ENCODE measurements around the gene ATOH7. TPM values are rescaled to one million over a fixed set of nuclear protein-coding genes. Genes with fewer than 3 reads are reported as not detected.
"Not testable (repeated sequence)": the region's sequence is repeated elsewhere in the genome, so short reads cannot be mapped to it uniquely, and the experiment has no call there.

The ATOH7 gene
- total and polyA plus RNA-seq, 4 experiments from 2014 or later = not detected

- Histone ChIP-seq H3K4me3 (ENCODE audit: low read length in 2 of 2) (no peak overlapping the region), H3K4me1 (ENCODE audit: insufficient read depth, low read length) (no peaks in the 10 kb centered on the region), H3K36me3 (ENCODE audit: insufficient read depth, low read length) (no peaks in the 10 kb centered on the region), H3K27me3 (ENCODE audit: insufficient read depth, low read length) (no peaks in the 10 kb centered on the region), H3K9me3 (ENCODE audit: control insufficient read depth in 1 of 2, low read length in 2 of 2) (no peaks in the 10 kb centered on the region), H3K27ac (ENCODE audit: low read depth, low read length) (no peak overlapping the region)
- ChIA-PET POLR2A (ENCODE audit: partially characterized antibody) (no interaction called here), CTCF (ENCODE audit: partially characterized antibody) (interaction anchor here (0.6 to 1.2 kb wide), 2 partner anchors 30 to 99 kb away, joined by 3 read pairs; no protein-coding TSS in a partner anchor)
- no peak for DNase-seq
- intact Hi-C loops (cut with micrococcal nuclease) = no loop called here
- no peaks in the 10 kb centered on the region for H3K9me3 Mint-ChIP-seq
- peaks cover 0 to 4% of the 10 kb centered on the region in 2 donors for H3K27me3 Mint-ChIP-seq
- H3K27ac Mint-ChIP-seq = no peak overlapping the region
- no peak overlapping the region for H3K4me3 Mint-ChIP-seq
- H3K36me3 Mint-ChIP-seq = no peaks in the 10 kb centered on the region
- peaks cover 0 to 1% (median 0%) of the 10 kb centered on the region in 4 donors for H3K4me1 Mint-ChIP-seq
Measured at GRCh38 chr10:68249297-68249696, 17.4 kb upstream of the ATOH7 start.

- Mint-ChIP-seq H3K36me3 (no peaks in the 10 kb centered on the region), H3K4me1 (peaks cover 0 to 1% (median 0%) of the 10 kb centered on the region in 4 donors), H3K27me3 (peaks cover 0 to 4% of the 10 kb centered on the region in 2 donors), H3K9me3 (no peaks in the 10 kb centered on the region), H3K27ac (no peak overlapping the region), H3K4me3 (no peak overlapping the region)
- H3K4me1 ChIP-seq (ENCODE audit: insufficient read depth, low read length) = no peaks in the 10 kb centered on the region
- no peaks in the 10 kb centered on the region for H3K27me3 ChIP-seq (ENCODE audit: insufficient read depth, low read length)
- CTCF ChIA-PET (ENCODE audit: partially characterized antibody) = interaction anchor here (0.6 to 1.5 kb wide), 2 partner anchors 35 to 39 kb away, joined by 3 to 4 read pairs; no protein-coding TSS in a partner anchor
- POLR2A ChIA-PET (ENCODE audit: partially characterized antibody) = no interaction called here
- H3K9me3 ChIP-seq (ENCODE audit: control insufficient read depth in 1 of 2, low read length in 2 of 2) = no peaks in the 10 kb centered on the region
- intact Hi-C loops (cut with micrococcal nuclease) = no loop called here
- H3K27ac ChIP-seq (ENCODE audit: low read depth, low read length) = no peak overlapping the region
- DNase-seq = no peak
- no peaks in the 10 kb centered on the region for H3K36me3 ChIP-seq (ENCODE audit: insufficient read depth, low read length)
- no peak overlapping the region for H3K4me3 ChIP-seq (ENCODE audit: low read length in 2 of 2)
Measured at GRCh38 chr10:68247931-68248330, 16.0 kb upstream of the ATOH7 start.

- H3K27ac ChIP-seq (ENCODE audit: low read depth, low read length); H3K27me3 ChIP-seq (ENCODE audit: insufficient read depth, low read length); H3K4me1 ChIP-seq (ENCODE audit: insufficient read depth, low read length); H3K9me3 Mint-ChIP-seq; intact Hi-C loops (cut with micrococcal nuclease); H3K27ac Mint-ChIP-seq; H3K4me3 ChIP-seq (ENCODE audit: low read length in 2 of 2); H3K4me1 Mint-ChIP-seq; H3K9me3 ChIP-seq (ENCODE audit: control insufficient read depth in 1 of 2, low read length in 2 of 2); DNase-seq; H3K27me3 Mint-ChIP-seq; H3K36me3 ChIP-seq (ENCODE audit: insufficient read depth, low read length); POLR2A ChIA-PET (ENCODE audit: partially characterized antibody); H3K36me3 Mint-ChIP-seq; H3K4me3 Mint-ChIP-seq: not testable (repeated sequence)
- CTCF ChIA-PET (ENCODE audit: partially characterized antibody) = interaction anchor here (1.5 kb wide), 1 partner anchor 34 kb away, joined by 4 read pairs; no protein-coding TSS in a partner anchor
Measured at GRCh38 chr10:68246397-68246796, 14.5 kb upstream of the ATOH7 start.

- Mint-ChIP-seq H3K27me3 (no peaks in the 10 kb centered on the region), H3K27ac (no peak overlapping the region), H3K36me3 (no peaks in the 10 kb centered on the region), H3K9me3 (peaks cover 0 to 1% (median 0%) of the 10 kb centered on the region in 8 donors), H3K4me3 (no peak overlapping the region), H3K4me1 (no peaks in the 10 kb centered on the region)
- DNase-seq = no peak
- no peaks in the 10 kb centered on the region for H3K36me3 ChIP-seq (ENCODE audit: insufficient read depth, low read length)
- H3K9me3 ChIP-seq (ENCODE audit: control insufficient read depth in 1 of 2, low read length in 2 of 2) = no peaks in the 10 kb centered on the region
- POLR2A ChIA-PET (ENCODE audit: partially characterized antibody) = no interaction called here
- H3K4me1 ChIP-seq (ENCODE audit: insufficient read depth, low read length) = no peaks in the 10 kb centered on the region
- no peak overlapping the region for H3K27ac ChIP-seq (ENCODE audit: low read depth, low read length)
- no peaks in the 10 kb centered on the region for H3K27me3 ChIP-seq (ENCODE audit: insufficient read depth, low read length)
- CTCF ChIA-PET (ENCODE audit: partially characterized antibody) = interaction anchor here (0.6 kb wide), 1 partner anchor 109 kb away, joined by 3 read pairs; no protein-coding TSS in a partner anchor
- H3K4me3 ChIP-seq (ENCODE audit: low read length in 2 of 2) = no peak overlapping the region
- intact Hi-C loops (cut with micrococcal nuclease) = no loop called here
Measured at GRCh38 chr10:68242051-68242450, 10.1 kb upstream of the ATOH7 start.

GRCh38 chr10:68239596-68240150 lies 7.8 kb upstream of the ATOH7 start:
- peak overlapping the region in 1 of 7 donors; percentile 5 for H3K27ac Mint-ChIP-seq
- no peak overlapping the region for H3K4me3 Mint-ChIP-seq
- no peaks in the 10 kb centered on the region for H3K4me1 Mint-ChIP-seq
- H3K36me3 ChIP-seq (ENCODE audit: insufficient read depth, low read length) = no peaks in the 10 kb centered on the region
- no peak overlapping the region for H3K4me3 ChIP-seq (ENCODE audit: low read length in 2 of 2)
- no peaks in the 10 kb centered on the region for H3K27me3 Mint-ChIP-seq
- H3K27me3 ChIP-seq (ENCODE audit: insufficient read depth, low read length) = no peaks in the 10 kb centered on the region
- ChIA-PET POLR2A (ENCODE audit: partially characterized antibody) (no interaction called here), CTCF (ENCODE audit: partially characterized antibody) (no interaction called here)
- no peak for DNase-seq
- no peaks in the 10 kb centered on the region for H3K9me3 ChIP-seq (ENCODE audit: control insufficient read depth in 1 of 2, low read length in 2 of 2)
- H3K27ac ChIP-seq (ENCODE audit: low read depth, low read length) = no peak overlapping the region
- no peaks in the 10 kb centered on the region for H3K4me1 ChIP-seq (ENCODE audit: insufficient read depth, low read length)
- H3K36me3 Mint-ChIP-seq = no peaks in the 10 kb centered on the region
- peaks cover 0 to 1% (median 0%) of the 10 kb centered on the region in 8 donors for H3K9me3 Mint-ChIP-seq
- intact Hi-C loops (cut with micrococcal nuclease) = no loop called here

- Histone ChIP-seq H3K4me3 (ENCODE audit: low read length in 2 of 2) (no peak overlapping the region), H3K4me1 (ENCODE audit: insufficient read depth, low read length) (no peaks in the 10 kb centered on the region), H3K36me3 (ENCODE audit: insufficient read depth, low read length) (no peaks in the 10 kb centered on the region), H3K27me3 (ENCODE audit: insufficient read depth, low read length) (no peaks in the 10 kb centered on the region), H3K27ac (ENCODE audit: low read depth, low read length) (no peak overlapping the region), H3K9me3 (ENCODE audit: control insufficient read depth in 1 of 2, low read length in 2 of 2) (no peaks in the 10 kb centered on the region)
- ChIA-PET POLR2A (ENCODE audit: partially characterized antibody) (no interaction called here), CTCF (ENCODE audit: partially characterized antibody) (interaction anchor here (1.1 kb wide), 1 partner anchor 26 kb away, joined by 4 read pairs; no protein-coding TSS in a partner anchor)
- Mint-ChIP-seq H3K9me3 (peaks cover 0 to 1% (median 0%) of the 10 kb centered on the region in 8 donors), H3K4me3 (no peak overlapping the region), H3K27ac (no peak overlapping the region), H3K27me3 (peaks cover under 1% of the 10 kb centered on the region in 2 donors), H3K36me3 (no peaks in the 10 kb centered on the region), H3K4me1 (no peaks in the 10 kb centered on the region)
- intact Hi-C loops (cut with micrococcal nuclease) = no loop called here
- no peak for DNase-seq
Measured at GRCh38 chr10:68239069-68239468, 7.2 kb upstream of the ATOH7 start.

- H3K9me3 Mint-ChIP-seq = peaks cover 0 to 1% (median 0%) of the 10 kb centered on the region in 8 donors
- H3K36me3 Mint-ChIP-seq = no peaks in the 10 kb centered on the region
Measured at GRCh38 chr10:68238371-68238770, 6.5 kb upstream of the ATOH7 start.

More at GRCh38 chr10:68238371-68238770, 6.5 kb upstream of the ATOH7 start:
- no peak for DNase-seq
- Mint-ChIP-seq H3K4me3 (no peak overlapping the region), H3K27me3 (peaks cover 6 to 8% of the 10 kb centered on the region in 2 donors), H3K27ac (peak overlapping the region in 1 of 7 donors; percentile 58), H3K4me1 (no peaks in the 10 kb centered on the region)
- CTCF ChIA-PET (ENCODE audit: partially characterized antibody) = interaction anchor here (1.1 kb wide), 1 partner anchor 26 kb away, joined by 4 read pairs; no protein-coding TSS in a partner anchor
- H3K4me1 ChIP-seq (ENCODE audit: insufficient read depth, low read length) = no peaks in the 10 kb centered on the region
- H3K27ac ChIP-seq (ENCODE audit: low read depth, low read length) = no peak overlapping the region
- H3K36me3 ChIP-seq (ENCODE audit: insufficient read depth, low read length) = no peaks in the 10 kb centered on the region
- no peaks in the 10 kb centered on the region for H3K27me3 ChIP-seq (ENCODE audit: insufficient read depth, low read length)
- POLR2A ChIA-PET (ENCODE audit: partially characterized antibody) = no interaction called here
- no peak overlapping the region for H3K4me3 ChIP-seq (ENCODE audit: low read length in 2 of 2)
- intact Hi-C loops (cut with micrococcal nuclease) = no loop called here
- H3K9me3 ChIP-seq (ENCODE audit: control insufficient read depth in 1 of 2, low read length in 2 of 2) = no peaks in the 10 kb centered on the region
